Ammon's horn (tissue), 1 donor: ENCODE results near the gene BOLL.
"Not testable (repeated sequence)": the region's sequence is repeated elsewhere in the genome, so short reads cannot be mapped to it uniquely, and the experiment has no call there.

Experiments
- DNase-seq: peaks from one replicate; pipeline ENCODE4 v3.0.0-alpha.2; 2016; ENCODE audit warnings: low spot score

Gene BOLL, protein sequence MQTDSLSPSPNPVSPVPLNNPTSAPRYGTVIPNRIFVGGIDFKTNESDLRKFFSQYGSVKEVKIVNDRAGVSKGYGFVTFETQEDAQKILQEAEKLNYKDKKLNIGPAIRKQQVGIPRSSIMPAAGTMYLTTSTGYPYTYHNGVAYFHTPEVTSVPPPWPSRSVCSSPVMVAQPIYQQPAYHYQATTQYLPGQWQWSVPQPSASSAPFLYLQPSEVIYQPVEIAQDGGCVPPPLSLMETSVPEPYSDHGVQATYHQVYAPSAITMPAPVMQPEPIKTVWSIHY

DNA sequence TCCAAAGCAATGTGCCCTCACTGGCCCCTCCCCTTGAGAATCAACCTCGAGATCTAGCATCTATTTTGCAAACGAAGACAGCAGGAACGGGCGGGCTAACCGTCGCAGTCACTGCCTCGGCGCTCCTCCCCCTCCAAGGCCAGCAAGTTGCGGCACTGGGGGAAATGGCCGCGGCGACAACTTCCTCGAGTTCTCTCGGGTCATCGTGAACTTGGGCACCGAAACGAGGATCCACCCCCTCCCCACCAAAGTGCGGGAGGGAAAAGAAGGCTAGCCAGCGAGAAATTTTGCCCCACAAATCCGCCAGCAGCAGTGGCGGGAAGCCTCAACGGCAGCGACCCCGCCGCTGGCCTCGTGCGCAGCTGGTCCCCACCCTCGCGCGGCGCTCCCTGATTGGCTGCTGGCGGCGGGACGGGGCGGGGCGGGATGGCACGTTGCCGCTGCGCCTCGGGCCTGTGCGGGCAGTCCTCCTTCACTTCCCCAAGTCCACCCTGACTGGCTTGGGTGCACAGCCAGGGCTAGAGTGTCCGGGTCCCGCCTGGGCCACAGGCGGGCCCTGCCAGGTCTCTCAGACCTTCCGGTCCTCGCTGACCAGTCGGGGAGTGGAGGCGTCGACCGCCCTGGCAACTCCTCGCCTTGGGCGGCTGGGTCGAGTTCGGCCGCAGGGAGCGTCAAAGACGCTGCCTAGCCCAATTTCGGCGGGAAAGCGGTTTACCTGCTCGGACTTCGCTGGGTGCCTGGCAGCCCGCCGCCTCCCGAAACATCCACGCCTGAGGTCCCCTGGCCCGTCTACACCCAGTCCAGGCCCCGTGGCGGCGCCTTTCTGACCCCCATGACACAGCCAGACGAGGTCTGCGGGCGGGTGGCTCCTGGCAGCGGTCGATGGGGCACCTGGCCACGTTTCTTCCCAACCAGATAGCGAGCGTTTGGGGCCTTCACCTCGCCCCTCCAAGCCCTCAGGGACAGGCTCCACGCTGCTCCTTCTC is at the start of gene BOLL:
TSS of gene BOLL (minus strand) at position 364 of the 986 bp plus-strand sequence. CDS start 3,469 bp downstream, outside the sequence.
- DNase-seq, result no peak

DNA sequence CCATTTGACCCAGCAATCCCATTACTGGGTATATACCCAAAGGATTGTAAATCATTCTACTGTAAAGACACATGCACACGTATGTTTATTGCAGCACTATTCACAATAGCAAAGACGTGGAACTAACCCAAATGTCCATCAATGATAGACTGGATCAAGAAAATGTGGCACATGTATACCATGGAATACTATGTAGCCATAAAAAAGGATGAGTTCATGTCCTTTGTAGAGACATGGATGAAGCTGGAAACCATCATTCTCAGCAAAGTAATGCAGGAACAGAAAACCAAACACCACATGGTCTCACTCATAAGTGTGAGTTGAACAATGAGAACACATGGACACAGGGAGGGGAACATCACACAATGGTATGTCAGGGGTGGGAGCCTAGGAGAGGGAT is 49.7 kb upstream of the BOLL start:
- DNase-seq, result not testable (repeated sequence)

DNA sequence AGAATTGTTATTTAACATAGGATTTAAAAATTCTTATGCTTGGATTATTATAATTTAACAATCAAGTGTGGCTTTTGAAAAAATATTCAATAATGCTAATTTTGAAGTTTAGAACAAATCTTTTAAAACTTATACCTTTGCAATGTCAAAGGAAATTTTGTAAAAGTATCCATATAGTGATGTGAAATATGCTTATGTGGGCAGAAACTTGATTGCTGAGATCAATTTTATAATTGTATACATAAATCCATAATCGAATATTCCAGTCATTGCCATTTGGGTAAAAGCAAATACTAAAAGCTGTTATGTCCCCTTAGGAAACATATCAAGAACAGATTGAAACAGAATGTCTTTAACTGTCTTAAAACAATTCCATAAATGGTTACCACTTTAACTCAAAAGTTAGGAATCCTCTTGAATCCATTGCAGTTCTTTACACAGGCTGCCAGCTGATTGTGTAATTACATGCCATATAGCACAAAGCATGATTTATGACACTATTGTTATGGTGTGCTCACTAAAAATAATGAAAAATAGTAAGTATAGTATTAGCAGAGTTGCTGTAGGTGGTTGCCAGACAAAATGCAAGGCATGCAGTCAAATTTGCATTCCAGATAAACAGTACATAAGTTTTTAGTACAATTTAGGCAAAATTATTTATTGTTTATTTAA is 43.5 kb upstream of the BOLL start:
- no peak for DNase-seq

DNA sequence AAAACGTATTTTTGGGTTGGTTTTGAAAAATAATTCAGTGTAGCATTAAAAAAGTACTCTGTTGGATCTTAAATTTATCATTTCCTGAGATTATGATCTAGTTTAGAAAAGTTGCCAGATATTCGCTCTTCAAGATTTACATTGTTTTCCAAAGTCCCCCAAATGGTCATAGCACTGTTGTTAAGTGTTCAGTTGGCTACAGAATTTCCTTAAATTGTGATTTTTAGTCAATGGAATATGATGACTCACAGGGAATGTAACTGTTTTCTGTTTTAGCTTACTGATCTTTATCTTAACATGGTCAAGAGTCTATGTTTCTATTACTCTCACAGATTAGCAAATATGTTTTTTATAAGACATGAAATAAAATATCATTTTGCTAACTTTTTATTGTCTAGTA is 42.5 kb upstream of the BOLL start:
- no peak for DNase-seq

DNA sequence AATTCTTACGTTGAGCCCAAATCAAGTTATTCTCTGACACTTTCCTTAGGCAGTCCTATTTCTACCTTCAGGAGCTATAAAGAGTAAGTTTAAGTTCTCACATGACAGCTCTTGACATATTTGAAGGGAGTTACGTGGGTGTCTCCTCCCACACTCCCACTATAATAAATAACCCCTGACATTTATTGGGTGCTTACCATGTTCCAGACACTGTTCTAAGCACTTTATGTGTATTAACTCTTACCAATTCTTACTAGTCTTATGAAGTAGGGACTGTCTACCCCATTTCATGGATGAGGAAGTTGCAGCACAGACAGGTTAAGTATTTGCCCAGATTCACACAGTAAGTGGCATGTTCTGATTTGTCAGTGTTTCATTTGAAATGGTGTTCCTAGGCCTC is 37.2 kb upstream of the BOLL start:
- DNase-seq, result no peak

DNA sequence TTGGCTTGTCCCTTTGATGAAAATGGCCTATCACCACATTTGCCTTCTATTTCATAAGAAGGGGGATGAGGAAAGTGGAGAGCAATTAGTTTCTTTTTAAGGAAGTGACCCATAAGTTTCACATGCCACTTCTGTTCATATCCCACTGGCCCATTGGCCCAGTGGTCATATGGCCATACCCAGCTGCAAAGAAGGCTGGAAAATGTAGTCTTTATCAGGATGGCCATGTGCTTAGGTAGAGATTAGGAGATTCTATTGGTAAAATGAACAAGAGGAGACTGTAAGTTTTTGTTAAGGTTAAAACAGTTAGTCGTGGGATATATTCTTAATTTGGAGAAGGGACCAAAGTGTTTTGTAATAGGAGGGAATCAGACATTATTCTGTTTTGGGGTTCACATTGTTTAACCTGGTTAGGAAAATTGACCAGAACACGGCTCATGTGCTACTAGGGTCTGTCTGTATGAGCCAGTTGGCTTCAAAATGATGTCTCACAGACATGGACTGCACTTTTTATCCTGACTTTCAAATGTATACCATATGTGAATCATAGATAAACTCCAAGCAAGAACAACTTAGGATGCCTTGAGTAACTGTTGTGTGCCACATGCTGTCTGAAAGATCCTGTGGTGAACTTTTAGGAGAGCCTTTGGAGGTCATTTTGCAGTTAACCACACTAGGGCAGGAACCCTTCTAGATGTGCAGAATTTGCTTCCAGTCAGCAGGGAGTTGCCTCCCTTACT is 36.6 kb upstream of the BOLL start:
- DNase-seq, result no peak

DNA sequence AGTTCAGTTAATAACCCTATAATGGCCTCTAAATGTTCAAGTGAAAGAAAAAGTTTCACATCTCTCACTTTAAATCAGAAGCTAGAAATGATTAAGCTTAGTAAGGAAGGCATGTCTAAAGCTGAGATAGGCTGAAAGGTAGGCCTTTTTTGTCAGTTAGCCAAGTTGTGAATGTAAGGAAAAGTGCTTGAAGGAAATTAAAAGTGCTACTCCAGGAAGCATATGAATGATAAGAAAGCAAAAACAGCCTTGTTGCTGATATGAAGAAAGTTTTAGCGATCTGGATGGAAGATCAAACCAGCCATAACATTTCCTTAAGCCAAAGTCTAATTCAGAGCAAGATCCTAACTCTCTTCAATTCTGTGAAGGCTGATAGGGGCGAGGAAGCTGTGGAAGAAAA is 29.4 kb upstream of the BOLL start:
- no peak for DNase-seq

DNA sequence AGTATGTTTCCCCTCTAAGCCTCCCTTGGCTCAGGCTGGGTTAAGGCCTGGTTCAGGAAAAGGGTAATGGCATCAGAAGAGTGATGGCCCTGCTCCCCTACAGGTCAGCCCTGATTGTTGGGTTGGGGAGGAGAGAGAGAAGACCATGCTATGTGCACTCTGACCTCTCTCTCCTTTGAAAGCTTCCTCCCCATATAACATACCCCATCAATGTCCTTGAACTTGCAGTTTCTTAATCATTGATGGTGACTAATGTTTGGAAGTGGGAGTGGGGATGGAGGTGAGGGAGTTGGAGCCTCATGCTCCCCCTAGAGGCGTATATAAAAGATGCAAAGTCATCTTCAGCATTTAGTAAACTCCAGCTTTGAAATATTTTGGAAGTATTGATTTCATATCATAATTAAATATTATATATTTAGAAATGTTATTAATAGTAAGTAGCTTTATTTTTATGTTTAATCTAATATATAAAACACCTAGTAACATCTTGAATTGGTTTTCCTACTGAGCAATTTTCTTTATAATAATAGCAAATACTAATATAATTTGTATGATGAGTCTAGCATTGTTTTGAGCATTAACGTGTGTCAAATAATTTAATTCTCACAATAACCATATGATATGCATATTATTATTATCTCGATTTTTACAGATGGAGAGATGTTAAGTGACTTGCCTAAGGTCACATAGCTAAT is 28.1 kb upstream of the BOLL start:
- no peak for DNase-seq

DNA sequence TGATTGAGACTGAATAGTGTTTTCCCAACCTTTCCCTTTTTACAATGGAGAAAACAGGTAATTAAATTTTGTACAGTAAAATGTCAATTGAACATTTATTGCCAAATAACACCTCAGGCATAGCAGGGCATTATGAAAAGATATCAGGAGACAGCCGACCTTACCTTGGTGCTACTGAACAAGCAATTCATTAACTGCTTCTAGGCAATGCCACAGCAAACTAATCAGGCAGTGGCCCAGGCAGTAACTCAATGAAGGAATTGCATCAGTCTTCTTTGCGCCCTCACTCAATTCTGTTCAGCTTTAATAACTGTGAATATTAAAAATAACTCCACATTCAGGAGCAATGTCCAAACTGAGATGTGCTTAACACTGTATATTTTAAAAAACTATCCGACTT is 25.4 kb upstream of the BOLL start:
- DNase-seq, result no peak

DNA sequence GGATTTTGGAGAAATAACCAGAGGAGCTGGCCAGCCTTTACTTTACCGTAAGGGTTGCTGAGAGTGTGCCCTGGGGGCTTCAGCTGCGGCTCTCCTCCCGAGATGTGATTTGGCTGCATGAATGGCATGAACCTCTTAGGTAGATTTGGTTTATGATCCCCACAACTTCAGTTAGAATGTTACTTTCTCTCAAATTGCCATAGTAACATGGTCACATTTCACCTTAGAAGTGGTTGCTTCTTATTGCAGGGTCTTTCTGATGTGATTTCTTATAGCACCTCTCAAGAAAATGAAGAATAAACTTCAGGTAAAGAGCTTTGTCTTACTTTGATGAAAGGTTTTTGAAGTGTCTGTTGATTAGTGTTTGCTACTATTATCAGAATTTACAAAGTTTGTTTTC is 24.9 kb upstream of the BOLL start:
- no peak for DNase-seq

DNA sequence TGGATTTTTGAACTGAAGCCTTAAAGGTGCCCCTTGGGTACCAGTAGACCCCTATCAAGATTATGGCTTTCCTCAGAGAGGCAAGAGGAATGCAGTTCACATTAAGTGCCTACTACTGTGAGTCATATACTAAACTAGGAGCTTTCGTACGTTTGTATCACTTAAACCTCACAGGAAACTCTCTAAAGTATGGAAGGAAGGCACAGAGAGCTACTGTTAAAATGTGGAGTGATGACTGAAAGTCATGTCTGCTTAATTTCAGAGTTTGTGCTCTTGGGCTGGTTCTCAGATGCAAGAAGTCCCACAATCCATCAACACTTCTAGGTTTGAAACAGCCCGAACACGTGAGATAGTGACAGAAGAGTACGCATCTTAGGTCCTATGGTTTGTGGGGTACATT is 23.9 kb upstream of the BOLL start:
- DNase-seq, result no peak

DNA sequence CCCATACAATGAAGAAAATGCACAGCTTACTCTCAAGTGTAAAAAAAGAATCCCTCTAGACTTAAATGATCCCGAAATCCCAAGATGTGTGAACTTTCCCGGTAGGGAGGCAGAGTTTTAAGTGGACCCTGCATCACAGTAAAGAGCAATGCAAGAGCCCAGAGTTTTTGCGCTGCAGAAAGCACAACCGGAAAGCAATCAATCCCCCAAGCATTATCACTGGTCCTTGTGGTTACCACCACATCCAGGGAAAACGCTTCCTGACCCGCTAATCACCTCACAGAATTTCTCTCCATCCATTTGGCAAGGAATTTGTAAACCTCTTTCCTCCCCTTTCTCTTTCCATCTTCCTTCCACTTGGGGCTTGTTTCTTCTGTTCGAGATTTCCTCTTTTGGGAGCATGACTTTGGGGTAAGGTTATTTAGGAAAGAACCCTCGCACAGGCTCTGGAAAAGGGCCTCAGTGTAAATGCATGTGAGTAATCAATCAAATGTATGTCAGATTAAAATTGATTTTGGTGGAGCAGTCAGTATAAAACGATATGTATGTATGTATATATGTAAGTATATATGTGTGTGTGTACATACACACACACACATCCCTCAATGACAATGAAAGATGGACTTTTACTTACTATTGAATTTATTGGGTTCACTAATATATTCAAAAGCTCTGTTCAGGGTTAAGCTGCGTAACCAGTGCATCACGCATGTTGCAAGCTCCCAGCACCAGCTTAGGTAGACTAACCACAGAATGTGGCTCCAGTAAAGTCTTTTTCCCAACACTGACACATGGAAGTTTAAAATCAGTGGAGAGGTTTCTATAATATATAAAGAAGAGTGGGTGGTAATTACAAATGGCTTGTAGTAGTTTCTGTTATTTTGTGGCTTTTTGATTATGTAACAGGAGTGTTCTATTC is 20.9 kb upstream of the BOLL start:
- DNase-seq, result peak; percentile 30

DNA sequence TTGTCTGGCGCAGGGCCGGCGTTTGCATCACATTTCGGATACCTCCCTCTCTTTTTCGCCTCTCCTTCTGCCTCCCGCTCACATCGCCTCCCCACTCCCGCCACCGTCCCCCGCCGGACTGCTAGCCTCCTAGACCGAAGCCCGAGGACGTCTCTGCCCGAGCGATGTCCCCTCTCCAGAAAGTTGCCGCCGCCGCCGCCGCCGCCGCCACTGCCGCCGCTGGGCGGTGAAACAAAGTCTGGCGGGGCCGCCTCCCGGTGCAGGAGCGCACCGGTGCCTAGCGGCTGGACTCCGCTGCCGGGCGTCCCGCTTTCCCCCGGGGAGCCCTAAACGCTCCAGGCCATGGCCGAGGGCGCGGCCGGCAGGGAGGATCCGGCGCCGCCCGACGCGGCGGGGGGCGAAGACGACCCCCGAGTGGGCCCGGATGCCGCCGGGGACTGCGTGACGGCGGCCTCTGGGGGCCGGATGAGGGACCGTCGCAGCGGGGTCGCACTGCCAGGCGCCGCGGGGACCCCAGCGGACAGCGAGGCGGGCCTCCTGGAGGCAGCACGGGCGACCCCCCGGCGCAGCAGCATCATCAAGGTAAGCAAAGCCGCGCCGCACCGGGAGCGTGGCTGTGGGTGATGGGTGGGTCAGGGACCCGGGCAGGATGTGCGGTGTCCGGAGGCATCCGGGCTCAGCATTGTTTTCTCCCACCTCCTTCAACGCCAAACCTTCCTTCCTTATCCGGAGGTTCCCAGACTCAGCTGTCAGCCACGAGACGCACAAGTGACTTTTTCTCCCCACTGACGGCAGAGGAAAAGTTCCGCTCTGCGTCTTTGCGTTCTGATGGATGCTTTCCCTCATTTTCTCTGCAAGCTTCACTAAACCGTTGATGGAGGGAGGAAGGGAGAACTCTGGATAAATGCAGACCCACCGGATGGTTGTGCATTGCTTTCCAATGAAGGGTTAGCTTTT is 19.9 kb upstream of the BOLL start:
- peak; percentile 63 for DNase-seq

DNA sequence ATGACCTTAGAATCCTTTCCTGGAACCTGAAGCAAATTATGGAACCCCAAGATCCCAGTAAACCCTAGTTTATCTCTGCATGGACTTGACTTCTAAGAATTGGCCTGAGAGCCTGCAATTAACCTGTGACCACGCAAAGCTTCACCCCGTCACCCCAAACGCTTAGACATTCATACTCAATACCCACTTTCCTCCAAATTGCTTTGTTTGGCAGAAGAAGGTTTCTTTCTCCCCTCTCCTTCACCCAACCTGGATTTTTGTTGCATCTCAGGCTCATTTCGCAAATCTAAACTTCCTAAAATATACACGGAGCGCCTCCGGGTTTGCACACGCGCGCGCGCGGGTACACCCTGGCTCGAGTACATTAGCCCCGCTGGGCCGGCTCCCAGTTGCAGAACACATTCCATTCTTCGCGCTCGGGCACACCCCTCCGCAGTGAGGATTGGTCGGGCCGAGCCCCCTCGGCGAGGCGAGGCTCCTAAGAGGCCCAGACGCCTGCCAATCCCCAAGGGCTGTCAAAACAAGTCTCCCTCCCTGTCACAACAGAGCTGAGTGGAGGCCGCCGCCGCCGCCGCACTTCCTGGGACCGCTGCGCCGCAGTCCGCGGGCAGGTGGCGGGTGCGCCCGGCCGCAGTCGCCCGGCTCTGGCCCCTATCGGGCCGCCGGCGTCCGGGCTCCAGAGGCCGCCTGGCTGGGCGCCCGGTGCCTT is 19.1 kb upstream of the BOLL start, which contains the start of gene PLCL1:
TSS of gene PLCL1 (plus strand) at position 545 of the 709 bp plus-strand sequence.
- DNase-seq, result peak; percentile 98

DNA sequence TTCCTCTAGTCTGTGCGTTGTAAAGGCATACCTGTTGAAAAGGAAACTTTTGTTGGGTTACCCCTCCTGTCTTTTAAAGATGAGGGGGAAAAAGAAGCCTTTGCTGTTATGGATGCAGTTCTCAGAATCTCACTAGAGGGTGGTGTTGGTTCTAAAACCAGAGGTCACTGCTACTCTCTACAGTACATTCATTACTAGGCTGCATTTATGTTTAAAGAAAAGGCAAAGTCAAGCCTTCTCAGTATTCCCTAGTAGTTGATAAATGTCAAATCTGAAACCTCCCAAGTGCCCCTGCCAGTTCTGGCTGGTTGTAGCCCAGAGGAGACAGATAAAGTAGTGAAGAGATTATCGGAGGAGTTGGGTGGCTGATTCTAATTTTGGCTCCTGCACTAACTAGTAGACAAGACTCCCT is 17.9 kb upstream of the BOLL start:
- DNase-seq, result peak; percentile 84

DNA sequence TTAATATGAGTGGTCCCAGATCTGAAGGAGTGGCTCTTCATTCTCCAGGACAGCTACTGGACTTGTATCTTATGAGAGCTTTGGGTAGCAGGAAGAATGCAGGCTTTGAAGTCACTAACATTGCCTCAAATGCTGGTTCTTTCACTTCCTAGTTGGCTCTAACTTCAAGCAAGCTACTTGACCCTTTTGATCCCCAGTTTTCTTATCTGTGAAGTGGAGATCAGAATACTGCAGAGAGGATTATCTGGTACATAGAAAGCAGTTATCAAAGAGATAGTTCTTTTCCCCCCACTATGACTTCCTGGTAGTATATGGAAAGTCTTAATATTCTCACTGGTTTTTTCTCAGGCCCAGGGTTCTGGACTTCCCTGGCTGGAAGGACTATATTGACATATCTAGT is 15.9 kb upstream of the BOLL start:
- DNase-seq, result no peak

DNA sequence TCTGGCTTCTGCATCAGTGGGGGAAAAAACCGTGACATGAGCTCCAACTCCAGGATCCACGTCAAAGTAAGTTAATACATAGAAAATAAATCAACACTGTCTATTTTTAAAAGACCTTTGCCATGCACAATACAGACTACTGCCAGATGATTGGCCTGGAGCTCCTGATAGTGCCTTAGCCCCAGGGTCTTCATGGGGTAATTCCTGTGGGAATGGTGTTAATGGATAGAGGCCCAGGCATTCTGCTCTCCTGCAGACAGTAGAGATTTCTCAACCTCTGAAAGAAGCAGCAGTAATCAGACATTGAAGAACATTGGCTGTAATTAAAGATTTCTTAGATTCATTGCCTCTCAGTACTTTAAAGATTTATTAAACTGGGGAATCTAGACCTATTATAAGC is 15.0 kb upstream of the BOLL start:
- no peak for DNase-seq

DNA sequence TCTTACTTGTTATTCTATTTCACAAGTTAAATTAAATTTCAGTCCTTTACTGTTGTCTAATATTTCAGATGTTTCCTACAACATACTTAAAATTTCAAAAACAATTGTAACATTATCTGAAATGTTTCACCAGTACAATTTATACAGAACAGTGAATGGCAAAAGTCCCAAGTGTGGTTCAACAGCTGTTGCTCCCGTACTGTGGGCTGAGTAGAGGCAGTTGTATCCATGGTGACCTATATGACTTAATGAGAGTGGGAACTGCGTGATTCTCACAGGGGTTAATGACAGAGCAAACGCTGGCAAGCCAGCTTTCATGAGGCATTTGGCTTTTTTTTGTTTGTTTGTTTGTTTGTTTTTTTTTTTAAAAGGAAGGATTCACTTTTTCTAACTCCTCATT is 13.9 kb upstream of the BOLL start:
- DNase-seq, result peak; percentile 60
